ENCODE results near the gene FGD5.

The FGD5 gene

GRCh38 chr3:14789640-14790285 is 29.0 kb upstream of the FGD5 start:
- no peak for FAIRE-seq

GRCh38 chr3:14791343-14791945 is 27.3 kb upstream of the FGD5 start:
- FAIRE-seq = no peak

GRCh38 chr3:14792691-14793121 is 26.1 kb upstream of the FGD5 start:
- no peak for FAIRE-seq

GRCh38 chr3:14793126-14793857 is 25.5 kb upstream of the FGD5 start:
- no peak for FAIRE-seq

- FAIRE-seq = no peak
Observed at GRCh38 chr3:14793858-14794234, 24.9 kb upstream of the FGD5 start.

- FAIRE-seq = no peak
Observed at GRCh38 chr3:14794435-14794834, 24.3 kb upstream of the FGD5 start.

GRCh38 chr3:14795996-14796395 is 22.8 kb upstream of the FGD5 start:
- no peak for FAIRE-seq

DNA sequence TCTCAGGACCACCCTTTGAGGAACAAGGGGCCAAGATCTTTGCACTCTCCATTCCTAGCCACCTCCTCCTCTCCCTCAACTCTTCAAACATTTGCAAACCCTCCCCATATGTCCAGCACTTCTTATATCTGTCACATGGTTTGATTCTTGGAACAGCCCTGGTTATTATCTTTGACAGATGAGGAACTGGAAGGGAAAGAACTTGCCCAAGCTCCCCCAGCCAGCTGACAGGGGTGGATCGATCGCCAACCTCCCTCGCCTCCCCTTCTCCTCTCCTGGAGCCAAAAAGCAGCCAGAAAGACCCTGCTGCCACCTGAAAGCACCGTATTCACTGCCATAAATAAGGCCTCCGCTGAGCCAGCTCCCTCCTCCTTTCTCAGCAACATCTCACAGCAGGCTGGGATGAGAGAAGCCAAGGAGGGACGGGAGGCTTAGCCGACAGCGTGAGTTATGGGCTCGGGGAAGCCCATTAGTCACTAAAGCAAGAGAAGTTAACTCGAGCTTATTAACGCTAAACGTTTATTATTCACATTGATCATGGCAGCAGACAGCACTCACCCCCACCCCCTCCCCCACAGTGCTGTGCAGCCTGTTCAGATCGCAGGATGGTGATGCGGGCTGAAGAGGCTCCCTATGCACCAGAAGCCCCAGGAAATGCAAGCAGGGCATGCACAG is 22.2 kb upstream of the FGD5 start:
- FAIRE-seq = no peak

DNA sequence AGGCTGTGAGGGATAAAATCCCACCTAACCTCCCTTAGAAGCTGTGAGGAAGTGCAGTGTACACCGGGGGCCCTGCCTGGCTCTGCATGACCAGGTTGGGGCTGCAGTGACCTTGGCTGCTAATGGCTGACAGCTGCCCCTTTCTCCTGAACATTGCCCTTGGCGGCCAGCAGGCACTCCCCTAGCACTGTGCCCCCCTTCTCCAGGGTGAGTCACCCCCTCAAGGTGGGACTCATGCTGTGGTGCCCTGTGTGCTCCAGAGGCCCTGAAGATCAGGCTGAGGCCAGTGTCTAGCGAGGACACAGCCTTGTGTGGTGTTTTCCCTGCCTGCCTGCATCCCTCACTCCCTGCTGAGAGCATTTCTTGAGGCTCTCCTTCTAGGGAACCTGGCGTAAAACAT is 21.0 kb upstream of the FGD5 start:
- FAIRE-seq = no peak

DNA sequence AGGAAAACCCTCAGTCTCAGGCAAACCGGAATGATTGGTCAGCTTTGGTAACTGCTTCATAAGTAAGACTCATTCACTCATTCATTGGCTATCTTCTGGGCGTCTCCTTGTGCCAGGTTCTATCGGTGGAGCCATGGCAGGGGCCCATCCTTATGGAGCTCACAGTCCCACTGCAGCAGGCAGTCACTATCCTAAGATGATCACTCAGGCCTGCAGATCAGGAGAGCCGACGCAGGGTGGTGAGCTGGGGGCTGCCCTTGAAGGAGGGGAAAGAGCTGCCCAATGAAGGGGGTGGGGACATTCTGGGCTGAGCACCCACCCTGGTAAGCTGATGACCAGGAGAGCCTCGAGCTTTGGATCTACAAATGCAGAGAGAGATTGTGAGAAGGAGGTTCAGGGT is 20.5 kb upstream of the FGD5 start:
- no peak for FAIRE-seq

GRCh38 chr3:14799146-14799545 is 19.6 kb upstream of the FGD5 start:
- FAIRE-seq = no peak

DNA sequence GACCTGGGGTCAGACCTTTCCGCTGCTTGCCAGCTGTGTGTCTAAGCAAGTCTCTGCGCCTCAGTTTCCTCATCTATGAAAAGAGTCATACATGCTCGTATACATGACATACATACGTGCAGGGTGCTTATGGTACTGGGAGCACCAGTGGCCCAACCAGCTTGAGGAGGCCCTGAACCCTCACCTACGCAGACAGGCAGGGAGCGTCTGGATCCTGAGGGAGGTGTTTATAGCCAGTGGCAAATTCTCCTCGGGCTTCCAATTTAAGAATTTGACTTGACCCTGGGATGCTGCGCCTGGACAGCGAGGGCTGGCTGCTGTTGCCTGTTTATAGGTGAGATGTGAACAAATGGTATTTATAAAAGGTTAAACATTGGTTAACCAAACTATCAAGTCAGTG is 17.7 kb upstream of the FGD5 start:
- no peak for FAIRE-seq

- FAIRE-seq = no peak
Observed at GRCh38 chr3:14801668-14802380, 16.9 kb upstream of the FGD5 start.

DNA sequence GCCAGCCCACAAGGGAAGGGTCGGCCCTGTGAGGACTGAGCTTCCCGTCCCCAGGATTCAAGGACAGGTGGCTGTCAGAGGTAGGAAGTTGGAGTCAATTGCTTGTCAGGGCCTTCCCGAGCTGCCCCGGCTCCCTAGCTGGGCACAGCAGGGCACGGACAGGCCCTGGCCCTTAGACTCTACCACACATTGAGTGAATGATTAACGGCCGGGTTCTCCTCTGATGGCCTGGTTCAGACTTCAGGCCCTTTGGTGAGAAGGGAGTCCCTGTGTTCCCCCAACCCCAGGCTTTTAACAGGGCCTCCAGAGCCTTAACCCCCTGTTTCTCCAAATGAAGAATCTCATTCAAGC is 16.4 kb upstream of the FGD5 start:
- FAIRE-seq = no peak

- no peak for FAIRE-seq
Observed at GRCh38 chr3:14803101-14803980, 15.4 kb upstream of the FGD5 start.

GRCh38 chr3:14803981-14804834 is 14.6 kb upstream of the FGD5 start:
- FAIRE-seq = no peak

GRCh38 chr3:14804835-14805780 is 13.7 kb upstream of the FGD5 start:
- no peak for FAIRE-seq

- no peak for FAIRE-seq
Observed at GRCh38 chr3:14805961-14806537, 12.7 kb upstream of the FGD5 start.

DNA sequence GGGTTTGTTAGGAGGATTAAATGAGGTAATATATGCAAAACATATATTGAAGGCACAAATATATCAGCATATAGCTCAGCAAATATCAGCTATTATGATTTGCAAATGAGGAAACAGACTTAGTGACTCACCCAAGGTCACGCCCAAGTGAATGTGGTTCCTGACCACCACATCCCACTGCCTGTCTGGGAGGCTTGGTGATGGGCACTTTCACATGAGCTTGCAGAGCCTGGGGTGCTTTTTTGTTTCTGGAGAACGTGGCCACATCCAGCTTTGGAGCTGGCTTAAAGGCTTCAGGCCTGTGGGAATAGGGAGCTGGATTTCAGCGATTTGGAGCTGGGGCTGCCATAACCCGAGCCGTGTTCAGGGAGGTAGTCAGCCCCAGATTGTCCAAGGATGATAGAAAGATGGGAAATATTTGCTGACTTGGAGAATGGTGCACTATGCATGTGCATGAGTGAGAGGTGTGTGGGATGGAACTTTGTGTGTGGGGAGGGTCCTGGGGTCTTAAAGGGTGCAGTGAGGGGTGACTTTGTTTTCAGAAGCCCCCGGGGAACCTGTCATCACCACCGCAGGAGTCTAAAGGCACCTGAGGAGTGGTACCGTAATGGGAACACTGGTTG is 12.0 kb upstream of the FGD5 start:
- no peak for FAIRE-seq

Data from A204.1 (cell line).